Neural progenitor cell (in vitro differentiated cells): ENCODE measurements around the gene TRIM2. TPM values are rescaled to one million over a fixed set of nuclear protein-coding genes. Genes with fewer than 3 reads are reported as not detected.
A peak's percentile ranks its signal among the peaks of the same experiment; 100 is the strongest.

Experiments used
- DNase-seq: peaks from one replicate; pipeline ENCODE4 v3.0.0-alpha.2; 2016; ENCODE audit warnings: low spot score
- H2AFZ ChIP-seq: fragments of 200-600 bp; sonication (generic); replicated peaks from 2 replicates; pipeline ENCODE4 v1.6.1; 2016; ENCODE audit warnings: antibody characterized with exemption
- H3F3A ChIP-seq: fragments of 200-600 bp; sonication (generic); 2 replicates; pipeline ENCODE4 v1.6.1; 2016; ENCODE audit warnings: antibody characterized with exemption, low read depth
- H3K27ac ChIP-seq: fragments of 200-600 bp; sonication (generic); 2 replicates; pipeline ENCODE4 v1.5.1; 2016; ENCODE audit warnings: mild to moderate bottlenecking
- H3K27me3 ChIP-seq: fragments of 200-600 bp; sonication (generic); 2 replicates; pipeline ENCODE4 v1.6.1; 2016; ENCODE audit warnings: mild to moderate bottlenecking, moderate library complexity
- H3K36me3 ChIP-seq: fragments of 200-600 bp; sonication (generic); 2 replicates; pipeline ENCODE4 v1.5.1; 2016
- H3K4me1 ChIP-seq: fragments of 200-600 bp; sonication (generic); 2 replicates; pipeline ENCODE4 v1.6.1; 2016; ENCODE audit warnings: mixed run types
- H3K4me2 ChIP-seq: fragments of 200-600 bp; sonication (generic); 2 replicates; pipeline ENCODE4 v1.6.1; 2016
- H3K4me3 ChIP-seq: fragments of 200-600 bp; sonication (generic); 2 replicates; pipeline ENCODE4 v1.5.1; 2016
- H3K79me2 ChIP-seq: fragments of 200-600 bp; sonication (generic); 2 replicates; pipeline ENCODE4 v1.6.1; 2016; ENCODE audit warnings: low read depth
- H3K9ac ChIP-seq: fragments of 200-600 bp; sonication (generic); 2 replicates; pipeline ENCODE4 v1.6.1; 2016
- H3K9me3 ChIP-seq: fragments of 200-600 bp; sonication (generic); 2 replicates; pipeline ENCODE4 v1.5.1; 2016; ENCODE audit warnings: low read depth
- H4K20me1 ChIP-seq: fragments of 200-600 bp; sonication (generic); 2 replicates; pipeline ENCODE4 v1.6.1; 2016; ENCODE audit warnings: low read depth
- H3K27ac Mint-ChIP-seq: 3 replicates; pipeline ENCODE4 v1.8.0; 2021; ENCODE audit warnings: mixed read lengths
- H3K27me3 Mint-ChIP-seq: 2 replicates; pipeline ENCODE4 v1.8.0; 2022; ENCODE audit warnings: low read depth, mild to moderate bottlenecking, inconsistent platforms, moderate library complexity, mixed read lengths; ENCODE audit not compliant: insufficient read depth
- H3K36me3 Mint-ChIP-seq: 3 replicates; pipeline ENCODE4 v1.8.0; 2021; ENCODE audit warnings: mixed read lengths
- H3K4me1 Mint-ChIP-seq: 3 replicates; pipeline ENCODE4 v1.8.0; 2021; ENCODE audit warnings: mixed read lengths
- H3K4me3 Mint-ChIP-seq: 3 replicates; pipeline ENCODE4 v1.8.0; 2021; ENCODE audit warnings: mild to moderate bottlenecking, moderate library complexity, mixed read lengths
- H3K9me3 Mint-ChIP-seq: 3 replicates; pipeline ENCODE4 v1.8.0; 2020; ENCODE audit warnings: mixed read lengths
- EZH2 ChIP-seq: fragments of 200-600 bp; sonication (generic); IDR thresholded peaks from 2 replicates; pipeline ENCODE4 v1.6.1; 2017; ENCODE audit warnings: antibody characterized with exemption, mild to moderate bottlenecking, moderate library complexity
- EZH2phosphoT487 ChIP-seq: fragments of 200-600 bp; sonication (generic); IDR thresholded peaks from 2 replicates; pipeline ENCODE4 v1.6.1; 2017; ENCODE audit warnings: antibody characterized with exemption
- total RNA-seq: library from RNA; depleted of rRNA; stranded (reverse); fragments of >200 nt; gene quantifications from 2 replicates; pipeline ENCODE4 v1.2.3, GENCODE V29; 2015; ENCODE audit warnings: low replicate concordance
- TF ChIP-seq, protein P1 (sequence below): fragments of 200-600 bp; sonication (generic); IDR thresholded peaks from 2 replicates; pipeline ENCODE4 v1.5.1; 2017; ENCODE audit warnings: antibody characterized with exemption, mild to moderate bottlenecking

Gene TRIM2
- total RNA-seq, 1 donor from 2014 or later, result 87.6 TPM

DNA sequence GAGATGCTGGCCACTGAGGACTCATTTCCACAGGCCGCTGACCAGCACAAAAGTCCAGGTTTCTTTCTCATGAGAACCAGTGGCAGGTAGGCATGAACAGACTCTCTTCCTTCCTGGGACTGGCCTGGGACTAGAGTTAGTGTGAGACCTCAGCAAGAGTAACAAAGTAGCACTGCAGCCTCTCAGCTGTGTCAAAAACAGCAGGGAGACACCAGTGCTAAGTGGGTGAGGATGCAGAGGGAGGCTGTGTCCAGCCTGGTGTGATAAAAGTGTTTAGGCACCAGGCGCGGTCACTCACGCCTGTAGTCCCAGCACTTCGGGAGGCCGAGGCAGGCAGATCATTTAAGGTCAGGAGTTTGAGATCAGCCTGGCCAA lies 42.9 kb downstream of the TRIM2 start:
- H3K4me1 ChIP-seq, result peaks cover 29% of the 10 kb centered on the region
- no peak overlapping the region for H3K27ac ChIP-seq
- H3F3A ChIP-seq, result peaks cover 27% of the 10 kb centered on the region
- H3K4me2 ChIP-seq, result no peak overlapping the region
- Mint-ChIP-seq H3K4me3 (no peak overlapping the region), H3K27me3 (no peaks in the 10 kb centered on the region), H3K4me1 (peaks cover 64% of the 10 kb centered on the region), H3K36me3 (peaks cover 14% of the 10 kb centered on the region), H3K27ac (no peak overlapping the region), H3K9me3 (no peaks in the 10 kb centered on the region)
- no peaks in the 10 kb centered on the region for H4K20me1 ChIP-seq
- no peak overlapping the region for H3K9ac ChIP-seq
- DNase-seq, result no peak
- H3K27me3 ChIP-seq, result no peaks in the 10 kb centered on the region
- no peaks in the 10 kb centered on the region for H3K9me3 ChIP-seq
- H3K4me3 ChIP-seq, result no peak overlapping the region
- TF ChIP-seq, protein P1, sequence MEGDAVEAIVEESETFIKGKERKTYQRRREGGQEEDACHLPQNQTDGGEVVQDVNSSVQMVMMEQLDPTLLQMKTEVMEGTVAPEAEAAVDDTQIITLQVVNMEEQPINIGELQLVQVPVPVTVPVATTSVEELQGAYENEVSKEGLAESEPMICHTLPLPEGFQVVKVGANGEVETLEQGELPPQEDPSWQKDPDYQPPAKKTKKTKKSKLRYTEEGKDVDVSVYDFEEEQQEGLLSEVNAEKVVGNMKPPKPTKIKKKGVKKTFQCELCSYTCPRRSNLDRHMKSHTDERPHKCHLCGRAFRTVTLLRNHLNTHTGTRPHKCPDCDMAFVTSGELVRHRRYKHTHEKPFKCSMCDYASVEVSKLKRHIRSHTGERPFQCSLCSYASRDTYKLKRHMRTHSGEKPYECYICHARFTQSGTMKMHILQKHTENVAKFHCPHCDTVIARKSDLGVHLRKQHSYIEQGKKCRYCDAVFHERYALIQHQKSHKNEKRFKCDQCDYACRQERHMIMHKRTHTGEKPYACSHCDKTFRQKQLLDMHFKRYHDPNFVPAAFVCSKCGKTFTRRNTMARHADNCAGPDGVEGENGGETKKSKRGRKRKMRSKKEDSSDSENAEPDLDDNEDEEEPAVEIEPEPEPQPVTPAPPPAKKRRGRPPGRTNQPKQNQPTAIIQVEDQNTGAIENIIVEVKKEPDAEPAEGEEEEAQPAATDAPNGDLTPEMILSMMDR, result no peak
- TF ChIP-seq EZH2phosphoT487, result no peak
- TF ChIP-seq EZH2, result no peak
- no peaks in the 10 kb centered on the region for H3K36me3 ChIP-seq
- H3K79me2 ChIP-seq, result no peaks in the 10 kb centered on the region
- H2AFZ ChIP-seq, result no peak overlapping the region

DNA sequence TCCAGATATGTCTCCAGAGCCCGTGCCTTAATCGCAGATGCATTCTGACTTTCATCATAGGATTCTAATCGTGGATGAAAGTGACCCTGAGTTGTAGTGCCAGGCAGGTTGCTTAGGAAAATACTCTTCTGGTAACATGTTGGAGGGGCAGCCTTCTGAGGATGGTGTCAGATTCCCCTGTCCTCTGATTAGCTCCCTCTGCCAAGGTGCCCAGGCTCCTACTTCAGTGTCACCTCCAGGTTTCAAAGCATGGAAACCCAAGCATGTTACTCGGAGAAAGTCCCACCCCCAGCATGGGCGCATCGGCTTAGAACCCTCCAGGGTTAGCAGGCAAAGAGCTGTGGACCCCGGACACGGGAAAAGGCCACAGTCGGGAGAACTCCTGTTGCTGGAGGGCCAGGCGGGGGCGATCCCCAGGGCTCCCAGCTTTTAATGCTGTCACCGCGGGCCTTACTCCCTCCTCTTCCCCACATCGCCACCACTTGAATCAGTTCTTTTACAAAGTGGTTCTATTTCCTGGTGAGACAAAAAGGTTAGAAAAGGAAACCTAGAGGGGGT lies 44.5 kb downstream of the TRIM2 start:
- Mint-ChIP-seq H3K4me1 (peaks cover 54% of the 10 kb centered on the region), H3K4me3 (peak overlapping the region; percentile 89), H3K27me3 (no peaks in the 10 kb centered on the region), H3K27ac (peak overlapping the region; percentile 85), H3K36me3 (peaks cover 17% of the 10 kb centered on the region), H3K9me3 (no peaks in the 10 kb centered on the region)
- peaks cover 29% of the 10 kb centered on the region for H3K4me1 ChIP-seq
- peak overlapping the region; percentile 83 for H3K4me2 ChIP-seq
- no peaks in the 10 kb centered on the region for H3K36me3 ChIP-seq
- TF ChIP-seq EZH2, result peak; percentile 50
- TF ChIP-seq, protein P1, result no peak
- peak overlapping the region; percentile 88 for H2AFZ ChIP-seq
- no peaks in the 10 kb centered on the region for H3K9me3 ChIP-seq
- H3K4me3 ChIP-seq, result peak overlapping the region; percentile 52
- peak overlapping the region; percentile 1 for H3K9ac ChIP-seq
- H4K20me1 ChIP-seq, result no peaks in the 10 kb centered on the region
- no peaks in the 10 kb centered on the region for H3K79me2 ChIP-seq
- H3K27ac ChIP-seq, result peak overlapping the region; percentile 6
- peaks cover 27% of the 10 kb centered on the region for H3F3A ChIP-seq
- no peak for DNase-seq
- no peaks in the 10 kb centered on the region for H3K27me3 ChIP-seq

DNA sequence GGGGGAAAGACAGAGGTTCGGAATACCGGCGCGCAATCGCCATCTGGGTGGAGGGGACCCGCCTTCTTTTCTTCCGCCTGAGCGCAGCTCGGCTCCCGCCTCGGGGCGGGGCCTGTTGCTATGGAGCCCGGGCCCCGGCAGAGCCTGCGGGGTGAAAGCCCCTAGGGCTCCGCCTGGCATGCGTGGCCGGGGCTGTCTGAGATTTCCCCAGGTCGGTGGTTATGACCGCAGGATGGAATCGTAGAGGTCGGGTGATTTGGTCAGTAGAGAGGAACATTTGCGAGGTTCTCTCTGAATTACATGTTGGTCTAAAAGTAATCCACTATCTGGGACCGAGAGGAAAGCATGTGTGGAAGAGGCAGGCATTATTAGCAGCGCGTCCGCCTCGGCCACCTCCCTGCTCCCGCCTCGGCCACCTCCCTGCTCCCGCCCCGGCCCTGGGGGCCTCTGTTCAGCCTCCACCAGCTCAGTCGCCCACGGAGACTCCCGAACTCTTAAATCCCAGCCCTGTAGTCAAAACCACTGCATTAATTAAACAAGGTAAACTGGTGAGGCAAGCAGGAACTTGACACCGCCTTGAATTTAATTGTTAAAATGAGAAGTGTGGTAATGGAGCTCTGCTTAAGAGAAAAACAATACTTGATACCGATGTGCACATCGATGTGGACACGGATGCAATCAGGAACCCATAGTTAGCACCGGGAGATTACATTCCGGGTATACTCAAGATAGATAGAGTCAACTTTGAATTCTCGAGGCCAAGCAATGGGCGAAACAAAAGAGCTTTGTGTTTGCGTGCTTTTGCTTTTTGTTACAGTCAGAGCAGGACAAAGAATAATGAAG lies 45.2 kb downstream of the TRIM2 start:
- peaks cover 29% of the 10 kb centered on the region for H3K4me1 ChIP-seq
- no peak overlapping the region for H3K9ac ChIP-seq
- peak; percentile 42 for TF ChIP-seq EZH2
- TF ChIP-seq, protein P1, result no peak
- peak; percentile 96 for DNase-seq
- peaks cover 27% of the 10 kb centered on the region for H3F3A ChIP-seq
- peak overlapping the region; percentile 52 for H3K4me3 ChIP-seq
- H3K9me3 ChIP-seq, result no peaks in the 10 kb centered on the region
- H3K79me2 ChIP-seq, result no peaks in the 10 kb centered on the region
- peak overlapping the region; percentile 89 for H3K4me3 Mint-ChIP-seq
- peaks cover 61% of the 10 kb centered on the region for H3K4me1 Mint-ChIP-seq
- peak overlapping the region; percentile 88 for H2AFZ ChIP-seq
- H3K9me3 Mint-ChIP-seq, result no peaks in the 10 kb centered on the region
- H3K36me3 Mint-ChIP-seq, result peaks cover 19% of the 10 kb centered on the region
- peak overlapping the region; percentile 22 for H3K27ac ChIP-seq
- peak overlapping the region; percentile 83 for H3K4me2 ChIP-seq
- H3K27me3 ChIP-seq, result no peaks in the 10 kb centered on the region
- H4K20me1 ChIP-seq, result no peaks in the 10 kb centered on the region
- H3K27ac Mint-ChIP-seq, result peak overlapping the region; percentile 98
- no peaks in the 10 kb centered on the region for H3K27me3 Mint-ChIP-seq
- H3K36me3 ChIP-seq, result no peaks in the 10 kb centered on the region
